ENCODE results near the gene NGEF.
"Not testable (repeated sequence)": the region's sequence is repeated elsewhere in the genome, so short reads cannot be mapped to it uniquely, and the experiment has no call there.

NGEF gene, protein sequence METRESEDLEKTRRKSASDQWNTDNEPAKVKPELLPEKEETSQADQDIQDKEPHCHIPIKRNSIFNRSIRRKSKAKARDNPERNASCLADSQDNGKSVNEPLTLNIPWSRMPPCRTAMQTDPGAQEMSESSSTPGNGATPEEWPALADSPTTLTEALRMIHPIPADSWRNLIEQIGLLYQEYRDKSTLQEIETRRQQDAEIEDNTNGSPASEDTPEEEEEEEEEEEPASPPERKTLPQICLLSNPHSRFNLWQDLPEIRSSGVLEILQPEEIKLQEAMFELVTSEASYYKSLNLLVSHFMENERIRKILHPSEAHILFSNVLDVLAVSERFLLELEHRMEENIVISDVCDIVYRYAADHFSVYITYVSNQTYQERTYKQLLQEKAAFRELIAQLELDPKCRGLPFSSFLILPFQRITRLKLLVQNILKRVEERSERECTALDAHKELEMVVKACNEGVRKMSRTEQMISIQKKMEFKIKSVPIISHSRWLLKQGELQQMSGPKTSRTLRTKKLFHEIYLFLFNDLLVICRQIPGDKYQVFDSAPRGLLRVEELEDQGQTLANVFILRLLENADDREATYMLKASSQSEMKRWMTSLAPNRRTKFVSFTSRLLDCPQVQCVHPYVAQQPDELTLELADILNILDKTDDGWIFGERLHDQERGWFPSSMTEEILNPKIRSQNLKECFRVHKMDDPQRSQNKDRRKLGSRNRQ

GRCh38 chr2:233013027-233013461, at the start of gene NGEF:
NGEF (minus strand) TSS chr2:233013256; CDS start chr2:232974890, 38,366 bp downstream.
- no peak for DNase-seq

- DNase-seq = no peak
Observed at GRCh38 chr2:233062451-233062850, 49.4 kb upstream of the NGEF start.

DNA sequence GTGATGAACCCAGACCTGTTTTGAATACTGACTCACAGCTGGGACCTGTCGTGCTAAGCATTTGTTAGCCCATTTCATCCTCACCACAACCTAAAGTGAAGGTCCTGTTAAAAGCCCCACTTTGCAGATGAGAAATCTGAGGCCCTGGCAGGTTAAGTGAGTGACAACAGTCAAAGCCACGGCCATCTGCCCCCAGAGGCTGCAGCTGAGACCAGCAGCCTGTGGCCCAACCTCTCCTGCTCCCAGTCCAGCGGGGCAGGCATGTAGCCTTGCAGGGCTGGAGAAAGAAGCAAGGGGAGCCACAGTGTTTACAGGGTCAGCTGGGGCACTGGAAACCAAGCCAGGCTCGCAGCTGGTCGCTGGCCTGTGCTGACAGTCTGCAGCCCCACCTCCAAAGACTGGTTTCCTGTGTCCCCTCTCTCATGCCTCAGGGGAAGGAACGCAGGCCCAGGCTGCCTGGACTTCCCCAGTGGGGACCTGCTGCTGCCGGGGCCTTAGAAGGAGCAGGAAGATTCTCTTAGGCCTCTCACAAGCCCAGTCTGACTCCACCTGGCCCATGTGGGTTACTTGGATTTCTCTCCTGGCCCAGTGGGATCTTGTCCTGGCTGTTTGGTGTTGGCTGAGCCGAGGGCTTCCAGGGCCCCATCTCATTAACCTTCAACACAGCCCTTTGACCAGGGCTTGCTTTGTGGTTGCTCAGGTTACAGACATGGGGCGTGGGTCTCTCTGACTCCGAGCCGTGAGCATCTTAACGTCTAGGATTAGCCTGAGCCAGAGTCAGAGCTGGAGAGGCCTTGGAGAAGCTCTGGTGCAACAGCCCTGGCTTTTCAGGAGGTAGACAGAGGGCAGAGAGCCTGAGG, 48.8 kb upstream of the NGEF start:
- DNase-seq = no peak

DNA sequence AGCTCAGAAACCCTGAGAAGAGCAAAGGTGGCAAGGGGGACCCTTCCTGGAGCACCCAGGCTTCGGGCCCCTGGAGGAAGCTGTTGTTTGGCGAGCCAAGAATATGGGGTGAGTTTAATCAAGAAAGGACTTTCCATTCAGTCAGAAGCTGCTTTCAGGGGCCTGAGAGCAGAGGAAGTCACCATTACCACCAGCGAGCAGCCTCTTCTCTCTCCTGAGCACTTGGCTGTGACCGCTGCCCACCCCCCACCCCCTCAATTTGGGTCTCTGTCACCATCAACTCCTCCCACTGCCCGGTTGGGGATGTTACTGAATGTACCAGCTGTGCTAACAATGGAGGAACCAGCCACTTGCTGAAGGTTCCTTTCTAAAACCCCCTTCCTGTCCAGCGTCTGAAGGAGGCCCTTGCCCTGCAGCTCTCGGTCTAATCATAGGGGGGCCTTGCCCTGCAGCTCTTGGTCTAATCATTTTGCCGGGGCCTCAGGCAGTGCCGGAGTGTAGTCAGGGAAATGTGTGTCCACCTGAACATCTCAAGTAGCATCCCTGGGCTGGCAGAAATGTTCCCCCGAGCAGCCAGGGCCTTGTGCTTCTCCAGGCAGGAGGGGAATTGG, 48.0 kb upstream of the NGEF start:
- DNase-seq = no peak

GRCh38 chr2:233060501-233060979, 47.5 kb upstream of the NGEF start:
- no peak for DNase-seq

DNA sequence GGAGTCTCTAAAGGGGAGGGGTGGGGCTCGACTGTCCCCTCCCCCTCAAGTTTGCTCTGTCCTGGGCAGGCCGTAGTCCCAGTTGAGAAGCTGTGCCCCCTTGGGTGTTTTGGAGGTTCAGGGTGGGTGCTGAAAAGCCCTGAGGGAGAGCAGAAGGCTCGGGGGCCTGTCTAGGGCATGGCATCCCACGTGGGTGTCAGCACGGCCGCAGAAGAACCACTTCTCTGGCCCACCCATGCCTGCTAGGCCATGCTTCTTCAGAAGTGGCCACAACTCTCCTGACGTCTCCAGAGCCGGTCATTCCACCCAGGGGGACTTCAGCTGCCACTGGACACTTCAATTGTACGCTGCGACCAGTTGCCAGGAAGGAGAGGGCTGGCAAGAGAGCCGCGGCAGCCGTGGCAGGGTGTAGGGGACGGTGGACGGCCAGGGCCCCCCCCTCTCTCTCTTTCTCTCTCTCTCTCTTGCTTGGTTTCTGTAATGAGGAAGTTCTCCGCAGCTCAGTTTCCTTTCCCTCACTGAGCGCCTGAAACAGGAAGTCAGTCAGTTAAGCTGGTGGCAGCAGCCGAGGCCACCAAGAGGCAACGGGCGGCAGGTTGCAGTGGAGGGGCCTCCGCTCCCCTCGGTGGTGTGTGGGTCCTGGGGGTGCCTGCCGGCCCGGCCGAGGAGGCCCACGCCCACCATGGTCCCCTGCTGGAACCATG, 46.9 kb upstream of the NGEF start, which contains the start of gene INPP5D:
Gene INPP5D, plus strand, starts transcription at position 546 of the 704 bp plus-strand sequence. Its CDS starts 137 bp downstream, at position 683.
- DNase-seq = no peak

- no peak for DNase-seq
Observed at GRCh38 chr2:233059547-233059796, 46.4 kb upstream of the NGEF start.

- no peak for DNase-seq
Observed at GRCh38 chr2:233058717-233059546, 45.9 kb upstream of the NGEF start.

DNA sequence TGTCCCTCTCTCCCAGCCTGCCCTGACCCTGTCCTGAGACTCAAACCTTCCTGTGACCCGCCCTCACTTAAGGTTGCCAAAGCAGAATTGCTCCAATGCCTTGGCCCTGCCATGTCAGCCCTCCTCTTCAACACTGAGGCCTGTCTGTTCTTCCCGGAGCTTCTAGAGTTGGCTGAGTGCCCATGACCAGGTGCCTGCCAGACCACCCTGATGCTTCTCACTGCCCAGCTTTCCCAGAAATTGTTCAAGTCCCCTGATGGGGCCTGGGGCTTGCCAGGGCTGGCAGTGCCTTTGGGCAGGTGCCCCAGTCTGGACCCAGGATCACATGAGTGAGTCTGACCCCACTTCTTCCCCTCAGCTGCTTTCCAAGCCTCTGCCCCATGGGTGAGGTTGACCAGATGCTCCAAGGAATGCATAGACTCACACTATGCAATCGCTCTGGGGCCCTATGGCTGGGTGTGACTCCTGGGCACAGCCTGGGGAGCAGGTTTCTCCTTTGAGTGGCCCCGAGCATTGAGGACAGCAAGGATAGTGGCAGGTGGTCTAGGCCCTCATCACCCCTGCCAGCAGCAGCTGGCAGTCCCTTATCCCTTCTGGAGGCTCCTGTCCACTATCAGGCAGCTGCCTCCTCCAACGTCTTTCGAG, 44.0 kb upstream of the NGEF start:
- DNase-seq = no peak

DNA sequence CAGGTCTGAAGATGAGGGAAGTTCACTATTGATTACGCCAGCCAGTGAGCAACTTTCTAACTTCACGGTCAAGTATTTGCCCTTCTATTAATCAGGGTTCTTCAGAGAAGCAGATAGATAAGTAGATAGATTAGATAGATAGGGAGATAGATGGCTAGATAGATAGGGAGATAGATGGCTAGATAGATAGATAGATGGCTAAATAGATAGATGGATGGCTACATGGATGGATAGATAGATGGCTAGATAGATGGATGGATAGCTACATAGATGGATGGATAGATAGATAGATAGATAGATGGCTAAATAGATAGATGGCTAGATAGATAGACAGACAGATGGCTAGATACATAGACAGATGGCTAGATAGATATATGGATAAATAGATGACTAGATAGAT, 42.3 kb upstream of the NGEF start:
- no peak for DNase-seq

- no peak for DNase-seq
Observed at GRCh38 chr2:233053928-233054784, 41.1 kb upstream of the NGEF start.

- not testable (repeated sequence) for DNase-seq
Observed at GRCh38 chr2:233052517-233052916, 39.5 kb upstream of the NGEF start.

- DNase-seq = no peak
Observed at GRCh38 chr2:233051241-233052149, 38.4 kb upstream of the NGEF start.

DNA sequence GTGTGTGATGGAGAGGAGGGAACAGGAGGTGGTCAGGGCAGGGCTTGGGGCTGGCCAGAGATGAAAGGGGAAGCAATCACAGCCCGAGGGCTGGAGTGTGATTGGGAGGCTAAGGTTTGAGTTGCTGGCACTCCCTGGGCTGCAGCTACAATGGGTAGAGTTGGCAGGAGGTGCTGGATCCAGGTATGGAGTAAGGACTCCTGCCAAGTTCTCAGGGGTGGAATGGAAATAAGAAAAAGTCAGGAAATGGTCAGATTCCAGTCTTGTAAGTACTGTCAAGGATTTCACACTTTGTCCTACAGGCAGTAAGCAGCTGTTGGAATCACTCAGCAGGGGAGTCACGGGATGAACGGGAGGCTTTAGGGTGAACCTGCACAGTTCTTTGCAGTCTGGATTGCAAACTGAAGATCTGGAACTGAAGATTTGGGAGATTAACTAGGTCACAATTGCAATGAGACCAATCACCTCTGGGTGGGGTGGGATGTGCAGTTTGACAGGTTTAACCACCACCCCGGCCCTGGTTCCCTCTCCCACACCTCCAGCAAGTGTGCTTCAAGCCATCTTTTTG, 36.2 kb upstream of the NGEF start:
- DNase-seq = no peak

DNA sequence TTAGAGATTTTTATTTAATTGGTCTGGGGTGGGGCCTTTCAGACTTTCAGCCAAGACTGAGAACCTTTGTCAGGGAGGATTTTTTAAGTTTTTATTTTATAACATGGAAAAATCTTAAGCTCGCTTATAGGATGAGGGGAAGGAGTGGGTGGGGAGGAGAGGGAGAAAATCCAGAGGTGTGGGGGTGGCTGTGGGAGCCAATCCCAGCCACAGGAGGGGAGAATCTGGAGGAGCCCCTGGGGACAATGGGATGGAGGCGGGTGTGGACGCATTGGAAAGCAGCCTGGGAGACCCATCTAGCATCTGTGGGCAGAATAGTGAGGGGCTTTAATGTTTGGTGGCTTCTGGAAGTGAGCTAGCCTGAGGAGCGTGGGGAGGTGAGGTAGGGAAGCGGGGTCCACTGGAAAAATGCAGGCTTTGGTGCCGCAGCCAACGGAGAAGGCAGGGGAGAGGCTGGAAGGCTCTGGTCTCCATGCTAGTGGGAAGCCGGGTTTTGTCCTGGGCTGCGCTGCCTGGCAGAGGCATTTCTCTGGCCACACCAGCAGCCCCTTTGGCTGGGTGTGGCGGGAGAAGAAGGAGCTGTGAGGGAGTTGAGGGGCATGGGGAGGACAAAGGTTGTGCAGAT, 35.6 kb upstream of the NGEF start:
- DNase-seq = no peak

DNA sequence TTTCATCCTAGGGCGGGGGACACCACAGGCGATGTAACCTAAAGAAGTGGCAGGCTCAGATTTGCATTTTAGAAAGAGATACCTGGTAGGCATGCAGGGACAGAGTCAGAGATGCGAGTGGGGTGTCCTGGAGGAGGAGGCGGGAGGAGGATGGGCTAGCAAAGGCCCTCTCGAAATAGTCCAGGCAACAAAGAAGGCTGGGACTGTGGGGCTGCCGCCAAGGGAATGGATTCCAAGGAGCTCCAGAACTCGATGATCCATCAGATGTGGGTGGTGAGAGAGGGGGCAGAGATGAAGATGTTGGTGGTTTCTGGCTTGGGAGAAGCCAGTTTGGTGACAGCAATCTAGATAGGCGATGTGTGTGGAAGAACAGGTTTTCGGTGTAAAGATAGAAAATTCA, 34.6 kb upstream of the NGEF start:
- DNase-seq = no peak

DNA sequence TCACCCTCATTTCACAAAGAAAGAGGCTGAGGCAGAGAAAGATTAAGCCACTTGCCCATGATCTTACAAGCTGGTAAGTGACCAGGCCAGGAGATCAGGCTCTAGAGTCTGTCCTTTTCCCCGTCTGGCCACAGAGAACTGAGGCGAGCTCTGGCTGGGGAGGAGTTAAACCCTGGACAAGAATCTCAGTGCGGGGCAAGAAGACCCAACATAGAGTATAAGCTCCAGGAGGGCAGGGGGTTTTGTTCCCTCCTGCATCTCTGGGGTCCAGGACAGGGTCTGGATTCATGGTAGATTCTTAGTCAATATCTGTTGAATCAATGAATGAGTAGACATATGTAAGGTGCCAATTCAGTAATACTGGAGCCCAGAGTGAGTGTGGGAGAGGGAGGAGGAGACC, 34.1 kb upstream of the NGEF start:
- DNase-seq = no peak
